ENCODE measurements around the gene MXD4. TPM values are rescaled to one million over a fixed set of nuclear protein-coding genes. Genes with fewer than 3 reads are reported as not detected.
A peak's percentile ranks its signal among the peaks of the same experiment; 100 is the strongest.

MXD4 gene
- total and polyA plus RNA-seq, 2 donors (not counting 1 experiment from before 2014, with no cell fraction given): 67.3 to 75.3 TPM

DNA sequence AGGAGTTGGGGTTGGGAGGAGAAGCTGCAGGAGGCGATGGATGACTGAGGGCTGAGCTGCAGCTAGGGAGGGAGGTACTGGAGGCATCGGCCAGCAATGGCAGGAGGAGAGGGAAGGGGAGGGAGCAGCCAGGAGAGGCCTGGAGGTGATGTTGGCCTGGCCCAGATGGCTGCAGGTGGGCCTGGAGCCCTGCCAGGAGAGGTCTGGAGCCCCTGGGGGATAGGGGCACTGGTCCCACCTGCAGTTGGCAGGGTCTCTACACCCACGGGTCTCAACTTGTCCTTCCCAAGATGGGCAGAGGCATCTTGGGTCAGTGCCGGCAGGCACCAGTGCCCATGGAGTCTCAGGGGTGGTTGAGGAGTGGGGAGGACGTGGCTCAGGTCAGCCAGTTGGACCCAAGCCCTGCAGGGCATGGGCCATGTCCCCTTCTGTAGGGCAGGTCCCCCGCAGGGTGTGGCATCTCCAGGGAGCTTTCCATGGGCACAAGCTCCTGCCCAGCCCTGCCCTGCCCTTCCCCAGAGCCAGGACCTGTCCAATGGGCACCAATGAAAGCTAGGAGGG, 2.7 kb upstream of the MXD4 start:
- Histone ChIP-seq H3K27ac (ENCODE audit: low read length in 2 of 2) (no peak overlapping the region), H3K9ac (ENCODE audit: low read length) (no peak overlapping the region), H3K4me2 (replicated peaks; ENCODE audit: low read depth, low read length, poor library complexity, severe bottlenecking) (no peak overlapping the region), H2AFZ (ENCODE audit: insufficient read depth, low read depth, low read length, poor library complexity, severe bottlenecking) (no peak overlapping the region), H3K4me1 (ENCODE audit: control insufficient read depth in 2 of 2, insufficient read depth in 2 of 2, low read length in 2 of 2) (peaks cover 23 to 34% of the 10 kb centered on the region in 2 donors), H3K36me3 (replicated peaks in 1 of 2; ENCODE audit: control extremely low read depth in 1 of 2, control insufficient read depth in 1 of 2, extremely low read depth in 1 of 2, insufficient read depth in 2 of 2, low read length in 1 of 2) (no peaks in the 10 kb centered on the region), H4K20me1 (ENCODE audit: control insufficient read depth, insufficient read depth, low read length, poor library complexity, severe bottlenecking) (peaks cover 17% of the 10 kb centered on the region), H3K9me3 (ENCODE audit: control extremely low read depth in 1 of 3, control insufficient read depth in 2 of 3, insufficient read depth in 1 of 3, low read length in 2 of 3) (no peaks in the 10 kb centered on the region), H3K79me2 (ENCODE audit: control insufficient read depth, insufficient read depth, low read length) (peaks cover 22% of the 10 kb centered on the region), H3K4me3 (ENCODE audit: control extremely low read depth in 1 of 5, extremely low read depth in 1 of 5, insufficient read depth in 1 of 5, low read depth in 2 of 5, low read length in 4 of 5) (no peak overlapping the region), H3K27me3 (replicated peaks in 1 of 4; ENCODE audit: control extremely low read depth in 1 of 4, control insufficient read depth in 3 of 4, insufficient read depth in 4 of 4, low read length in 3 of 4) (no peaks in the 10 kb centered on the region)
- H3K4me1 Mint-ChIP-seq: peaks cover 10% of the 10 kb centered on the region
- intact Hi-C loops (cut with micrococcal nuclease): loop anchor here (10.0 kb wide), 1 partner anchor 430 kb away; no protein-coding TSS in a partner anchor
- CTCF ChIA-PET: interaction anchor here (0.6 kb wide), 1 partner anchor 292 kb away, joined by 3 read pairs; no protein-coding TSS in a partner anchor
- DNase-seq: no peak
- H3K4me3 Mint-ChIP-seq: peak overlapping the region; percentile 76
- POLR2A ChIA-PET: interaction anchor here (0.6 to 3.0 kb wide), 2 partner anchors 22 to 340 kb away, joined by 5 to 20 read pairs; partner anchors contain the start of genes HAUS3 and POLN
- WGBS (ENCODE audit: insufficient coverage): 79% methylated on average over 6 of the region's 6 CpGs
- TF ChIP-seq, protein P1, sequence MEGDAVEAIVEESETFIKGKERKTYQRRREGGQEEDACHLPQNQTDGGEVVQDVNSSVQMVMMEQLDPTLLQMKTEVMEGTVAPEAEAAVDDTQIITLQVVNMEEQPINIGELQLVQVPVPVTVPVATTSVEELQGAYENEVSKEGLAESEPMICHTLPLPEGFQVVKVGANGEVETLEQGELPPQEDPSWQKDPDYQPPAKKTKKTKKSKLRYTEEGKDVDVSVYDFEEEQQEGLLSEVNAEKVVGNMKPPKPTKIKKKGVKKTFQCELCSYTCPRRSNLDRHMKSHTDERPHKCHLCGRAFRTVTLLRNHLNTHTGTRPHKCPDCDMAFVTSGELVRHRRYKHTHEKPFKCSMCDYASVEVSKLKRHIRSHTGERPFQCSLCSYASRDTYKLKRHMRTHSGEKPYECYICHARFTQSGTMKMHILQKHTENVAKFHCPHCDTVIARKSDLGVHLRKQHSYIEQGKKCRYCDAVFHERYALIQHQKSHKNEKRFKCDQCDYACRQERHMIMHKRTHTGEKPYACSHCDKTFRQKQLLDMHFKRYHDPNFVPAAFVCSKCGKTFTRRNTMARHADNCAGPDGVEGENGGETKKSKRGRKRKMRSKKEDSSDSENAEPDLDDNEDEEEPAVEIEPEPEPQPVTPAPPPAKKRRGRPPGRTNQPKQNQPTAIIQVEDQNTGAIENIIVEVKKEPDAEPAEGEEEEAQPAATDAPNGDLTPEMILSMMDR (IDR thresholded peaks at IDR 0.05): no peak
- TF ChIP-seq EZH2 (IDR thresholded peaks at IDR 0.05; ENCODE audit: borderline replicate concordance, insufficient read depth, low read depth, low read length, poor library complexity, severe bottlenecking): no peak
- ATAC-seq (ENCODE audit: low read depth): no peak
- H3K27me3 Mint-ChIP-seq: no peaks in the 10 kb centered on the region
- H3K27ac Mint-ChIP-seq: no peak overlapping the region
- no peaks in the 10 kb centered on the region for H3K9me3 Mint-ChIP-seq (ENCODE audit: insufficient read depth)

DNA sequence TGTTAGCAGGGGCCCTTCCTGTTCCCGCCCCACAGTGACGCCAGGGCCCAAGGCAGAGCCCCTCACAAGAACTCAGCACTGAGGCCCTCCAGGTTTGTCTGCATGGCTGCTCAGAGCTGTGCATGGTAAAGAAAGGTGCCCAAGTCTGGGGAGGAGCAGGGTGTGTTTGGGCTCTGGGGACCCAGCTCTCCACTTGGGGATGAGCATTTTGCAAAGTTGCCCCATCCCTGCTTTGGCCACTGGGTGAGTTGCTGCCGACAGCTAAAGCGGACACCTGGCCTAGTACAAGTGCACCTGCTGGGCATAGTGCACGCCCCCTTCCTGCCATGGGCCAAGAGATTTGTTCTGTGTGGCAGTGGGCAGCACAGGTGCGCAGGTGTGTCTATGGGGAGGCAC, 2.0 kb upstream of the MXD4 start:
- no peak overlapping the region for H3K4me3 ChIP-seq (ENCODE audit: control extremely low read depth in 1 of 5, extremely low read depth in 1 of 5, insufficient read depth in 1 of 5, low read depth in 2 of 5, low read length in 4 of 5)
- POLR2A ChIA-PET: interaction anchor here (3.0 kb wide), 1 partner anchor 21 kb away, joined by 20 read pairs; the partner anchor contains the start of genes HAUS3 and POLN
- peaks cover 23% of the 10 kb centered on the region for H4K20me1 ChIP-seq (ENCODE audit: control insufficient read depth, insufficient read depth, low read length, poor library complexity, severe bottlenecking)
- no peak overlapping the region for H2AFZ ChIP-seq (ENCODE audit: insufficient read depth, low read depth, low read length, poor library complexity, severe bottlenecking)
- no peak for ATAC-seq (ENCODE audit: low read depth)
- Mint-ChIP-seq H3K27ac (peak overlapping the region; percentile 92), H3K27me3 (no peaks in the 10 kb centered on the region), H3K4me1 (peaks cover 13% of the 10 kb centered on the region), H3K9me3 (ENCODE audit: insufficient read depth) (no peaks in the 10 kb centered on the region), H3K4me3 (peak overlapping the region; percentile 76)
- no peaks in the 10 kb centered on the region for H3K9me3 ChIP-seq (ENCODE audit: control extremely low read depth in 1 of 3, control insufficient read depth in 2 of 3, insufficient read depth in 1 of 3, low read length in 2 of 3)
- intact Hi-C loops (cut with micrococcal nuclease): loop anchor here (10.0 kb wide), 1 partner anchor 431 kb away; no protein-coding TSS in a partner anchor
- peaks cover 0 to 6% of the 10 kb centered on the region in 2 experiments for H3K36me3 ChIP-seq (replicated peaks in 1 of 2; ENCODE audit: control extremely low read depth in 1 of 2, control insufficient read depth in 1 of 2, extremely low read depth in 1 of 2, insufficient read depth in 2 of 2, low read length in 1 of 2)
- DNase-seq: no peak
- CTCF ChIA-PET: interaction anchor here (1.3 kb wide), 1 partner anchor 90 kb away, joined by 6 read pairs; no protein-coding TSS in a partner anchor
- H3K4me2 ChIP-seq (replicated peaks; ENCODE audit: low read depth, low read length, poor library complexity, severe bottlenecking): no peak overlapping the region
- TF ChIP-seq EZH2 (IDR thresholded peaks at IDR 0.05; ENCODE audit: borderline replicate concordance, insufficient read depth, low read depth, low read length, poor library complexity, severe bottlenecking): no peak
- peaks cover 23 to 41% of the 10 kb centered on the region in 2 donors for H3K4me1 ChIP-seq (ENCODE audit: control insufficient read depth in 2 of 2, insufficient read depth in 2 of 2, low read length in 2 of 2)
- WGBS (ENCODE audit: insufficient coverage): 81% methylated on average over 5 of the region's 6 CpGs
- H3K79me2 ChIP-seq (ENCODE audit: control insufficient read depth, insufficient read depth, low read length): peaks cover 28% of the 10 kb centered on the region
- no peak overlapping the region for H3K27ac ChIP-seq (ENCODE audit: low read length in 2 of 2)
- H3K9ac ChIP-seq (ENCODE audit: low read length): no peak overlapping the region
- H3K27me3 ChIP-seq (replicated peaks in 1 of 4; ENCODE audit: control extremely low read depth in 1 of 4, control insufficient read depth in 3 of 4, insufficient read depth in 4 of 4, low read length in 3 of 4): no peaks in the 10 kb centered on the region

Measured in B cell (primary cell).